Left ventricle myocardium inferior (tissue), 1 donor: ENCODE results near the gene ZNF474. TPM values are rescaled to one million over a fixed set of nuclear protein-coding genes. Genes with fewer than 3 reads are reported as not detected.

Experiments used
- DNase-seq: peaks from one replicate; pipeline ENCODE4 v3.0.0-alpha.2; 2020
- H3K27ac ChIP-seq: fragments of 200-600 bp; replicated peaks from 2 replicates; pipeline ENCODE4 v1.8.0; 2021
- H3K27me3 ChIP-seq: fragments of 200-600 bp; 2 replicates; pipeline ENCODE4 v1.8.0; 2021; ENCODE audit warnings: low read depth
- H3K36me3 ChIP-seq: fragments of 200-600 bp; 2 replicates; pipeline ENCODE4 v1.8.0; 2021
- H3K4me1 ChIP-seq: fragments of 200-600 bp; 2 replicates; pipeline ENCODE4 v1.8.0; 2021
- H3K4me3 ChIP-seq: fragments of 200-600 bp; 2 replicates; pipeline ENCODE4 v1.8.0; 2021; ENCODE audit warnings: mild to moderate bottlenecking, moderate library complexity
- H3K9me3 ChIP-seq: fragments of 200-600 bp; replicated peaks from 2 replicates; pipeline ENCODE4 v1.8.0; 2021
- intact Hi-C: fragments of 100-400 bp; cut with micrococcal nuclease; formaldehyde crosslinking; loops from one replicate; pipeline ENCODE4 v1.11.0; 2022
- total RNA-seq: library from RNA; stranded (reverse); fragmentation: NEBNext Ultra II Directional; extraction: Animal tissue kit (Norgen Biotek cat#: 25700); gene quantifications from one replicate; pipeline ENCODE4 v1.2.1, GENCODE V29; 2021
- TF ChIP-seq, protein P1 (sequence below): fragments of 200-600 bp; IDR thresholded peaks from 2 replicates; pipeline ENCODE4 v1.8.0; 2021; ENCODE audit warnings: antibody characterized with exemption, mild to moderate bottlenecking, borderline replicate concordance
- donor health status: DM: no; HTN: yes; CAD: no; lungs with severe emphysema.

The ZNF474 gene
- total RNA-seq, 1 donor from 2014 or later, result not detected

DNA sequence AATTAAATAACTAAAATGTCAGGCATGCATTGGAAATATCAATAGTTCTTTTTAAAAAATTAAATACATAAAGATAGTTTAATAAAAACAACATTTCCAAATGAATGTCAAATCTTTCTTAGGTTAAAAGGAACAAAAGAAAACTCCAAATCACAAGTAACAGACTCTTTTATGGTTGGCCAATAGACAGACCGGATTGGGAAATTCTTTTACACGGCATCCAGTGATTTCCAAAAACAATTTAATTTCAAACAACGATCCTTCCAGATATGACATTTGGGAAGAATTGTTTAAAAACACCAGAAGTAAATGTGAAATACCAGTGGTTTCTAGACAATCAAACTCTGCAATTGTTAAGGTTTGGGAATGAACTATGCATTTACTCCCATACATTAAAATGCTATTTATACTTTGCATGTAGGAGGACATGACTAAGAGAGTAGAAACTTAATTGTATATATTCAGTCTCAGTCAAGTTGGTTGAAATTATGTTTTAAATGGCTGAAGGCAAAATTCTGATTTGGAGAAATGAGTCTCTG, 32.8 kb downstream of the ZNF474 start:
- H3K9me3 ChIP-seq, result no peaks in the 10 kb centered on the region
- no peak overlapping the region for H3K4me3 ChIP-seq
- peaks cover 5% of the 10 kb centered on the region for H3K4me1 ChIP-seq
- intact Hi-C loops, result no loop called here
- H3K27me3 ChIP-seq, result no peaks in the 10 kb centered on the region
- TF ChIP-seq, protein P1, sequence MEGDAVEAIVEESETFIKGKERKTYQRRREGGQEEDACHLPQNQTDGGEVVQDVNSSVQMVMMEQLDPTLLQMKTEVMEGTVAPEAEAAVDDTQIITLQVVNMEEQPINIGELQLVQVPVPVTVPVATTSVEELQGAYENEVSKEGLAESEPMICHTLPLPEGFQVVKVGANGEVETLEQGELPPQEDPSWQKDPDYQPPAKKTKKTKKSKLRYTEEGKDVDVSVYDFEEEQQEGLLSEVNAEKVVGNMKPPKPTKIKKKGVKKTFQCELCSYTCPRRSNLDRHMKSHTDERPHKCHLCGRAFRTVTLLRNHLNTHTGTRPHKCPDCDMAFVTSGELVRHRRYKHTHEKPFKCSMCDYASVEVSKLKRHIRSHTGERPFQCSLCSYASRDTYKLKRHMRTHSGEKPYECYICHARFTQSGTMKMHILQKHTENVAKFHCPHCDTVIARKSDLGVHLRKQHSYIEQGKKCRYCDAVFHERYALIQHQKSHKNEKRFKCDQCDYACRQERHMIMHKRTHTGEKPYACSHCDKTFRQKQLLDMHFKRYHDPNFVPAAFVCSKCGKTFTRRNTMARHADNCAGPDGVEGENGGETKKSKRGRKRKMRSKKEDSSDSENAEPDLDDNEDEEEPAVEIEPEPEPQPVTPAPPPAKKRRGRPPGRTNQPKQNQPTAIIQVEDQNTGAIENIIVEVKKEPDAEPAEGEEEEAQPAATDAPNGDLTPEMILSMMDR, result no peak
- H3K27ac ChIP-seq, result no peak overlapping the region
- H3K36me3 ChIP-seq, result no peaks in the 10 kb centered on the region
- DNase-seq, result no peak

DNA sequence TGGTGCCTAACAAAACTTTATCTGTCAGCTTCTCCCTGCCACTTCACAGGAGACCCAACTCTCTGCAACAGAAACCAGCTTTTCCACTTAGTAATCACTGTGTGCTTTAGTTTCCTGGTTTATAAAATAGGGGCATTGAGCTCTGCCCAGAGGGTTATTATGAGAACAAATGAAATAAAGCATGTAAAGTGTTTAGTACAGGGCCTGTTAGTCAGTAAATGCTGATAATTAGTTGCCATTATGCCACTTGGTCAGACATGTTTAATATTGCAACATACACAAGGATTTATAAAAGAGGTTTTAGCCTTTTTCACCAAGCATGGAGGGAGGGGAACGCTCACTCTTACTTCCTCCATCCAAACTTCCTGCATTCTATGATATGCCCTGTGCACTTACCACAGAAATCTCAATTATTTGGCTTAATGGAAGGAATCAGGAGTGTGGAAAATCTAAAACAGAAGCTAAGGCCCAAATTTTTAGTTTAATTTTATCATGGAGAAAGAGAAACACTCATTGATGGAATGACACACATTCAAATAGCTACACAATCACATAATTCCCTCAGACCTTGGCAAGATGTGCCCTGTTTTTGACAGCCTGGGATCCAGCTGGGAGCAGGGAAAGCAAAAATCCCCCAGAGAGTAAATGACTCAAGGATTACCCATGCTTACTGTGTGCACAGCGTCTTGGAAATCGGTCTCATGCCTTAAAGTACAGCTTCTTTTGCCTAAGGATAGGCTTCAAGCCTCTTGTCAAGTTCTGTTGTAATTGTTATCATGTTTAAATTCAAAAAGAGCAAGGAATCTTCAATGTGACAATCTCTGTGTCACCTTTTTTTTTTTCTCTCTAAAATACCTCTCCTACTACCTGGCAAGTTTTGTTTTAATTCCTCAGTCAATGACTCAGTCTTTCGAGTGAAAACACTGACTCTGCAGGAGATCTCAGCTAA, 34.0 kb downstream of the ZNF474 start:
- intact Hi-C loops, result no loop called here
- H3K27me3 ChIP-seq, result no peaks in the 10 kb centered on the region
- no peaks in the 10 kb centered on the region for H3K36me3 ChIP-seq
- no peaks in the 10 kb centered on the region for H3K9me3 ChIP-seq
- H3K27ac ChIP-seq, result peak overlapping the region; percentile 13
- H3K4me3 ChIP-seq, result no peak overlapping the region
- DNase-seq, result no peak
- H3K4me1 ChIP-seq, result peaks cover 5% of the 10 kb centered on the region
- TF ChIP-seq, protein P1, result no peak

GRCh38 chr5:122164070-122164435, 34.7 kb downstream of the ZNF474 start:
- Histone ChIP-seq H3K36me3 (no peaks in the 10 kb centered on the region), H3K27ac (peak overlapping the region; percentile 13), H3K27me3 (no peaks in the 10 kb centered on the region), H3K4me3 (no peak overlapping the region), H3K4me1 (peaks cover 5% of the 10 kb centered on the region), H3K9me3 (no peaks in the 10 kb centered on the region)
- DNase-seq, result no peak
- intact Hi-C loops, result no loop called here
- TF ChIP-seq, protein P1, result no peak

GRCh38 chr5:122164831-122165558, 35.6 kb downstream of the ZNF474 start:
- no peak overlapping the region for H3K4me3 ChIP-seq
- DNase-seq, result no peak
- no peak overlapping the region for H3K27ac ChIP-seq
- TF ChIP-seq, protein P1, result no peak
- H3K27me3 ChIP-seq, result no peaks in the 10 kb centered on the region
- no peaks in the 10 kb centered on the region for H3K9me3 ChIP-seq
- H3K4me1 ChIP-seq, result peaks cover 5% of the 10 kb centered on the region
- no peaks in the 10 kb centered on the region for H3K36me3 ChIP-seq
- intact Hi-C loops, result no loop called here

- H3K4me1 ChIP-seq, result peaks cover 5% of the 10 kb centered on the region
- no peak for DNase-seq
- no peak overlapping the region for H3K27ac ChIP-seq
- no peaks in the 10 kb centered on the region for H3K9me3 ChIP-seq
- no peaks in the 10 kb centered on the region for H3K27me3 ChIP-seq
- no peaks in the 10 kb centered on the region for H3K36me3 ChIP-seq
- H3K4me3 ChIP-seq, result no peak overlapping the region
- intact Hi-C loops, result no loop called here
- TF ChIP-seq, protein P1, result no peak
Observed at GRCh38 chr5:122165559-122166078, 36.3 kb downstream of the ZNF474 start.
